Smooth muscle cell (in vitro differentiated cells): Measurements from ENCODE around the gene ARL2BP. TPM values are rescaled to one million over a fixed set of nuclear protein-coding genes. Genes with fewer than 3 reads are reported as not detected.

Experiments
- DNase-seq: peaks from one replicate; lab custom pipeline; 2025; ENCODE audit not compliant: unreplicated experiment; lab: John Stamatoyannopoulos, UW
- H2AFZ ChIP-seq: fragments of 200-600 bp; sonication (generic); 2 replicates; pipeline ENCODE4 v1.6.0; 2016; ENCODE audit warnings: antibody characterized with exemption, low read depth, mild to moderate bottlenecking
- H3F3A ChIP-seq: fragments of 200-600 bp; sonication (generic); 2 replicates; pipeline ENCODE4 v1.6.0; 2017; ENCODE audit warnings: antibody characterized with exemption, low read depth
- H3K27ac ChIP-seq: fragments of 200-600 bp; sonication (generic); 2 replicates; pipeline ENCODE4 v1.5.1; 2016; ENCODE audit warnings: low read depth, mild to moderate bottlenecking
- H3K27me3 ChIP-seq: fragments of 200-600 bp; sonication (generic); 2 replicates; pipeline ENCODE4 v1.6.1; 2016; ENCODE audit warnings: low read depth, mild to moderate bottlenecking
- H3K36me3 ChIP-seq: fragments of 200-600 bp; sonication (generic); 2 replicates; pipeline ENCODE4 v1.5.1; 2016; ENCODE audit warnings: low read depth
- H3K4me1 ChIP-seq: fragments of 200-600 bp; sonication (generic); 2 replicates; pipeline ENCODE4 v1.5.1; 2016; ENCODE audit warnings: low read depth
- H3K4me2 ChIP-seq: fragments of 200-600 bp; sonication (generic); 2 replicates; pipeline ENCODE4 v1.6.0; 2016; ENCODE audit warnings: mild to moderate bottlenecking
- H3K4me3 ChIP-seq: fragments of 200-600 bp; sonication (generic); 2 replicates; pipeline ENCODE4 v1.5.1; 2016; ENCODE audit warnings: mild to moderate bottlenecking
- H3K79me2 ChIP-seq: fragments of 200-600 bp; sonication (generic); 2 replicates; pipeline ENCODE4 v1.6.0; 2016; ENCODE audit warnings: low read depth, mild to moderate bottlenecking
- H3K9ac ChIP-seq: fragments of 200-600 bp; sonication (generic); 2 replicates; pipeline ENCODE4 v1.6.0; 2016; ENCODE audit warnings: low read depth
- H3K9me3 ChIP-seq: fragments of 200-600 bp; sonication (generic); replicated peaks from 2 replicates; pipeline ENCODE4 v1.5.1; 2016; ENCODE audit warnings: low read depth
- H4K20me1 ChIP-seq: fragments of 200-600 bp; sonication (generic); 2 replicates; pipeline ENCODE4 v1.6.0; 2016; ENCODE audit warnings: low read depth
- WGBS: methylation state at CpG from one replicate; pipeline ENCODE4 v1.1.7; 2016; ENCODE audit warnings: low lambda C conversion rate; 5-methylcytosine and 5-hydroxymethylcytosine counted together
- polyA plus RNA-seq: library from polyadenylated mRNA; unstranded; fragments of >200 nt; fragmentation: Nextera tagmentation; extraction: Ambion mirVana; gene quantifications from 2 replicates; pipeline ENCODE4 v1.2.1, GENCODE V29; 2016
- total RNA-seq: library from RNA; depleted of rRNA; stranded (reverse); fragments of >200 nt; gene quantifications from 2 replicates; pipeline ENCODE4 v1.2.3, GENCODE V29; 2014
- TF ChIP-seq, protein P1 (sequence below): fragments of 200-600 bp; sonication (generic); IDR thresholded peaks from 2 replicates; pipeline ENCODE4 v1.5.1; 2017; ENCODE audit warnings: borderline replicate concordance, mild to moderate bottlenecking, antibody characterized with exemption; ENCODE audit not compliant: insufficient read depth, poor library complexity, severe bottlenecking

The ARL2BP gene
- total and polyA plus RNA-seq, 2 experiments from 2014 or later, result 78.1 to 88.0 TPM

DNA sequence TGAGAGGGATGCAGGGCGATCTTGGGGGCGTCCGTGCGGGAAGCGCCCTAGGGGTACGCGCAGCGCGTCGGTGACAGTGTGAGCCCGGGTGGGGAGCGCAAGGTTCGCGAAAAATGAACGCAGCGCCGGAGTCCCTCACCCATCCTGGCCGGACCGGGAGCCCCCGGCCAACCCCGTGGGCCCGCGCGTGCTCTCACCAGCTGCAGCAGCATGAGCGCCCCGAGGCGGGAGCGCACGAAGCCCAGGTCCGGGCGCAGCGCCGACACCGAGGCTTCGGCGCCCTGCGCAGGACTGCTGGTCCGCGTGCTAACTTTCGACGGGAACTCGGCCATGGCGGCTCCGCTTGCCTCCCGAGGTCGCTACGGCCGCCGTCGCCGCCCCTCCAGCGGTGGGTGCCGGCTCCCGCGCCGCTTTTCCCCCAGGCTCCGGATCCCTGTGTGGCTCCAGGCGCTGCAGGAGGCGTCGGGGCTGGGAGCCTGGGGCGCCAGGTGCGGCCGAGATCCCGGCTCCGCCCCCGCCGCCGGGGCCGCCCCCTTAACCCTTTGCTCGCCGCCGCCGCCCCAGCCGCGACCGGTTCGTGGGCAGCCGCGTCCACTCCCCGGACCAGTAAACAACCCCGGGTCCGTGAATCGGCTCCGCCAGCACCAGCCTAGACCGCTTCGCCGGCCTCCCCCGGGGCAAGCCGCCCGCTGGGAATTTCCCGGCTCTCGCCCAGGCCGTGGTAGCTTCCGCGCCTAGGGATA, 39.3 kb downstream of the ARL2BP start, which contains the start of gene PLLP:
Gene PLLP (minus strand): TSS at position 464 of the 743 bp plus-strand sequence. CDS start 132 bp downstream, at position 332.
- Histone ChIP-seq H4K20me1 (no peaks in the 10 kb centered on the region), H3K4me2 (peak within 1 kb of the TSS; percentile 86), H3K4me1 (no peaks in the 10 kb centered on the region), H3K27ac (no peak within 1 kb of the TSS), H3K36me3 (no peaks in the 10 kb centered on the region), H3K9me3 (no peaks in the 10 kb centered on the region), H3K9ac (no peak within 1 kb of the TSS), H3K27me3 (peaks cover 22% of the 10 kb centered on the region), H3F3A (no peaks in the 10 kb centered on the region), H3K4me3 (peak within 1 kb of the TSS; percentile 46), H3K79me2 (no peaks in the 10 kb centered on the region), H2AFZ (peak within 1 kb of the TSS; percentile 63)
- DNase-seq, result no peak
- TF ChIP-seq, protein P1, sequence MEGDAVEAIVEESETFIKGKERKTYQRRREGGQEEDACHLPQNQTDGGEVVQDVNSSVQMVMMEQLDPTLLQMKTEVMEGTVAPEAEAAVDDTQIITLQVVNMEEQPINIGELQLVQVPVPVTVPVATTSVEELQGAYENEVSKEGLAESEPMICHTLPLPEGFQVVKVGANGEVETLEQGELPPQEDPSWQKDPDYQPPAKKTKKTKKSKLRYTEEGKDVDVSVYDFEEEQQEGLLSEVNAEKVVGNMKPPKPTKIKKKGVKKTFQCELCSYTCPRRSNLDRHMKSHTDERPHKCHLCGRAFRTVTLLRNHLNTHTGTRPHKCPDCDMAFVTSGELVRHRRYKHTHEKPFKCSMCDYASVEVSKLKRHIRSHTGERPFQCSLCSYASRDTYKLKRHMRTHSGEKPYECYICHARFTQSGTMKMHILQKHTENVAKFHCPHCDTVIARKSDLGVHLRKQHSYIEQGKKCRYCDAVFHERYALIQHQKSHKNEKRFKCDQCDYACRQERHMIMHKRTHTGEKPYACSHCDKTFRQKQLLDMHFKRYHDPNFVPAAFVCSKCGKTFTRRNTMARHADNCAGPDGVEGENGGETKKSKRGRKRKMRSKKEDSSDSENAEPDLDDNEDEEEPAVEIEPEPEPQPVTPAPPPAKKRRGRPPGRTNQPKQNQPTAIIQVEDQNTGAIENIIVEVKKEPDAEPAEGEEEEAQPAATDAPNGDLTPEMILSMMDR, result no peak
- 3% methylated on average over 86 of the region's 95 CpGs for whole genome bisulfite sequencing

- 17% methylated on average over 22 of the region's 22 CpGs for WGBS
These were observed 39.9 kb downstream of the ARL2BP start for GRCh38 chr16:57284952-57285363.

DNA sequence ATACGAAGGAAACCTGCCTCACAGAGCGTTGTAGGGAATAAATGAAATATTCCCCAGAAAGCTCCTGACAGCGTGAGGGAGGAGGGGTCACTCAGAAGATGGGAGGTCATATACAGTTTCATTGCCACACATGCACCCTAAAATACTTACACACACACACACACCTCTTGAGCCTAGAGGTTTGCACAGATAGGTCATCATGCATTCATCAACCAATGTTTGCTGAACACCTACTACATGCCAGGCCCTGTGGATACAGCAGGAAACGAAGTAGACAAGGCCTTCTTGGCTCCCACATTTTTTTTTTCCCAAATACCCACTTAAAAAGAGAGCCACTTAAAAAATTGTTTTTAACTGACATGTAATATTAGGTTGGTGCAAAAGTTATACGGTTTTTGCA, 40.3 kb downstream of the ARL2BP start:
- TF ChIP-seq, protein P1, result no peak
- H3K4me2 ChIP-seq, result no peak overlapping the region
- no peak overlapping the region for H3K4me3 ChIP-seq
- H4K20me1 ChIP-seq, result no peaks in the 10 kb centered on the region
- no peaks in the 10 kb centered on the region for H3K79me2 ChIP-seq
- H3K36me3 ChIP-seq, result no peaks in the 10 kb centered on the region
- 80% methylated on average over 5 of the region's 5 CpGs for WGBS
- no peaks in the 10 kb centered on the region for H3K4me1 ChIP-seq
- no peaks in the 10 kb centered on the region for H3F3A ChIP-seq
- H3K27ac ChIP-seq, result no peak overlapping the region
- no peak for DNase-seq
- no peak overlapping the region for H3K9ac ChIP-seq
- no peak overlapping the region for H2AFZ ChIP-seq
- peaks cover 22% of the 10 kb centered on the region for H3K27me3 ChIP-seq
- no peaks in the 10 kb centered on the region for H3K9me3 ChIP-seq

More at GRCh38 chr16:57284952-57285363, 39.9 kb downstream of the ARL2BP start:
- Histone ChIP-seq H3K4me2 (peak overlapping the region; percentile 86), H3K36me3 (no peaks in the 10 kb centered on the region), H3K4me3 (peak overlapping the region; percentile 46), H3K9me3 (no peaks in the 10 kb centered on the region), H3K27me3 (peaks cover 22% of the 10 kb centered on the region), H3K79me2 (no peaks in the 10 kb centered on the region), H3K4me1 (no peaks in the 10 kb centered on the region), H2AFZ (peak overlapping the region; percentile 63), H3K27ac (no peak overlapping the region), H3F3A (no peaks in the 10 kb centered on the region), H3K9ac (no peak overlapping the region), H4K20me1 (no peaks in the 10 kb centered on the region)
- DNase-seq, result no peak
- TF ChIP-seq, protein P1, result no peak
